ENCODE results near the gene HNRNPAB.
"Not testable (repeated sequence)": the region's sequence is repeated elsewhere in the genome, so short reads cannot be mapped to it uniquely, and the experiment has no call there.

The HNRNPAB gene

DNA sequence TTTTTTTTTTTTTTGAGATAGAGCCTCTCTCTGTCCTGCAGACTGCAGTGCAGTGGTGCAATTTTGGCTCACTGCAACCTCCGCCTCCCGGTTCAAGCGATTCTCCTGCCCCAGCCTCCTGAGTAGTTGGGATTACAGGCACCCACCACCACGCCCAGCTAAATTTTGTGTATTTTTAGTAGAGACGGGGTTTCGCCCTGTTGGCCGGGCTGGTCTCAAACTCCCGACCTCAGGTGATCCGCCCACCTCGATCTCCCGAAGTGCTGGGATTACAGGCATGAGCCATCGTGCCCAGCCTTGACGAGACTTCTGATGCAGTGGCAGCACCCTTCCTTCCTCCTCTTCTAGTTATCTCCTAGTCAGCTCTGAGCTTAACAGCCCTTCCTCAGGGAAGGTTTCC is 24.8 kb downstream of the HNRNPAB start:
- DNase-seq (ENCODE audit: low read depth in 2 of 3, low spot score in 2 of 3) = not testable (repeated sequence)

DNA sequence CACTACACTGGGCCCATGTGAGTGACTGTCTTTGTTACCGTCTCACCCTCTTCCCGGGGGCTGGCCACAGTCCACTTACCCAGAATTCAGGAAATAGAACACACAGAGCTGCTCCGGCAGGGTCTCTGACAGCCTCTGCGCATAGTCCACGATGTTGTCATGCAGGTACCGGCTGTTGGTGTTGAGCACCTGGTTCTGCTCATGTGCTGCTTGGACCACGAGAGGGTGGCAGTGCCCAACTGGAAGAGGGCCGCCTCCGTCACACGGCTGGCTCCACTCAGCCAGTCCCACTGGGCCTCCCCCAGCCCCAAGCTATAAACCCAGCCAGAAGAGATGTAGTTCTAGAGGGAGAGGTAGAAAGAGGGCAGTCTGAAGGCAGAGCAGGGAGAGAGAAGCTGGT is 25.5 kb downstream of the HNRNPAB start:
- no peak for DNase-seq (ENCODE audit: low read depth in 2 of 3, low spot score in 2 of 3)

DNA sequence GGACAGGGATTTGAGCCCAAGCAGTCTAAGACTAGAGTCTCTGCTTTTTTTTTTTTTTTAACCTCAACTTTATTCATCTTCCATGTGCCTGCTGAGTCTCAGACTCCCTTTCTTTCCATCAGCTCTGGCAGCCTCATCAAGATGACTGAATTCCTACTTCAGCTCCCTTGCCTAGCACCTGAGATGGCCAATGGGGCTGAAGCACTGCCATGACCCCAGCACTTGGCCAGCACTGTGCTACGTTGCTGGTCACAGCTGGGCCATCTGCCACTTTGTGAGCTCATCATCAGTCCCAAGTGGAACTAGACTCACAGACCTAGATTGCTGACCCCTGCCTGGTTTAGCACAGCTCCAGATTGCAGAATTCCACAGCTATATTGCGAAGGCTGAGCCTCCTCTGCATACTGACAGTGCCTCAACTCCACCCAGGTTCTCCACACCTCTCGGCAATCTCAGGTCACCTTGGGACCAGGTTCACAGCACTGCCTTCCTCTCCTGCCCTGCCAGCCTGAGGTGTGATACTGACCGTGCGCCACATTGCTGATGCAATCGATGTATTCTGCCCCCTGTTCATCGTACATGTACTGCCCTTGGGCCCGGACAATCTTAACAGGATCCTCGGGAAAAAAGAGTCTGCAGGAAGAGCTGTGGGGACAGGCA is 26.7 kb downstream of the HNRNPAB start:
- DNase-seq (ENCODE audit: low read depth in 2 of 3, low spot score in 2 of 3) = no peak

DNA sequence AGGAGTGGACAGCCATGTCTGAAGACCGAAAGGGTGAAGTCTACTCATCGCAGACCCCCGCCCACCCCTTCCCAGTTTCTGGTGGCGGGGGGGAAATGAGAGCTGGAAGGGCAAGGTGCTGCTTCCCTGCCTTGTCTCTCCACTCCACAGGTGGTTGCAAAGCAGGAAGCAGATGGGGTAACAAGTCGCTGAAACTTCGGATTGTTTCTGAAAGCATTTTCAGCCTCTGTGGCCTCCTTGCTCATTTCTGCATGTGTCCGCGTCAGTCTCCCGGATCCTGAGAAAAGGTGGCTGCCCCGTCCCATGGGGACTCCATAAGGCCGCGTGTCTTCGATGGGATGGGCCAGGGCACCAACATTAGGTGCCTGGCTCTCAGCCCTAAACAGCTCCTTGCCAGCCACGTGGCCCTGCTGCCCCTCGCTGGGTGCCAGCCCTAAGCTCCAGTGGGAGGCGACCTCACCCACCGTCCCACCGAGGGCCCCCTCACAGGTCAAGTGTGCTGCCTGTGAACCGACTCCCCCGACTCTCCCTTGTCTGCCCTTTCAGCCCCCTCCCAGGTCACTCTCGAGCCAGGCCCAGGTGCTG is 27.3 kb downstream of the HNRNPAB start:
- DNase-seq (ENCODE audit: low read depth in 2 of 3, low spot score in 2 of 3) = no peak

DNA sequence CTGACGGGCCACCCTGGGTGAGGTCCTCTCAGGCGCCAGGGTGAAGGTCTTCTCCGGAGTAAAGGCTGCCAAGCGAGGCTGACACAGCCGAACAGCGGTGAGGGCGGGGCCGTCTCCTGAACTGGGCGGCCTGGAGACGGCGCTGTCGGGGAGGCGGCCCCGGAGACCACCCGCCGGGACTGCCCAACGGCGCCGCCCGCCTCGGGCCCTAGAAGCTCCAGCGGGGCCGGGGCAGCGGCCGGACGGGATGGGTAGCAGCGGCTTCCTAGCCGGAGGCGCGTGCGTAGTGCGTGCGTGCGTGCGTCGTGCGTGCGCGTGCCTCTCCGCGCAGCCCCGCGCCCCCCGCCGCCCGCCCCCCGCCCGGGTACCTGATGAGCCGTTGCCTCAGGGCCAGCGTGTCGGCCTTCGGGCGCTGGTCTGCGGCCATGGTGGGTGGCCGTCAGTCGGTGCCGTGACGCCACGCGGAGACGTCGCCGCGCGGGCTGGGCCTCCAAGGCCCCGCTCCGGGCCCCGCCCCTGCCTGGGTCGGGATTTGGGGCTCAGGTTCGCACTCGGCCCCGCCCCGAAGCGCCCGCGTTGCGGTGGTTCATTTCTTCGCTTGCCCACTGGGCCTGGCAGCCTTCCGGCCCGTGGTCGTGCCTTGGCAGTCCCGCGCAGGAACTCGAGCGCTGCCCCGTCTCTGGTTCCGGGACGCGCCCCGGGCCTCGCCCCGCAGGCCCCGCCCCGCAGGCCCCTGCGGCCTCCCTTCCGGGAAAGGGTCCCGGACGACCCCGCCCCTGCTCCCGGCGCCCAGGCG is 28.0 kb downstream of the HNRNPAB start, which contains the start of gene PHYKPL:
Gene PHYKPL, minus strand, starts transcription at position 679 of the 796 bp plus-strand sequence. Its CDS starts 252 bp downstream, at position 427.
- DNase-seq (ENCODE audit: low read depth in 2 of 3, low spot score in 2 of 3) = peak in 1 of 3 experiments; percentile 51

DNA sequence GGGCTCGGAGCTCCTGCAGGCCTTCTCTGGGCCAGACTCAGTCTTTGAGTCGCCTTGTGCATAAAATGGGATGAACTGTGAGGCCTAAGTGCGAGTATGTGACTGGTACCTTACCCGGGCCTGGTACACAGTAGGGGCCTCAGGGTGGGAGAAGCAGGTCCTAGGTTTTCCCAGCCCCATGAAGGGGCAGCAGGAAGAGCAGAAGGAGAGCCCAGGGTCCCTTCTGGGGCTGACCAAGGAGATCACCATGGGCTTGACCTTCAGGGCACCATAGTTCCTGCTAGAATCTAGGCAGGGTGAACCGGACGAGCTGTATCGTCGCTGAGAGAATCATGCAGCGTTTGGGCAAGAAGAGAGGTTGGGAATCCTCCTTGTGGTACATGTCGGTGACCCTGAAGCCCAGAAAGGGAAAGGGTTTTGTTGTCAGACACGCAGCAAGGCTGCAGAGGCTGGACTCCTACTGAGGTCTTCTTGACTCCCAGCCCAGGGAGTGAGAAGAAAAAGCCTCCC is 28.6 kb downstream of the HNRNPAB start:
- DNase-seq (ENCODE audit: low read depth in 2 of 3, low spot score in 2 of 3) = no peak

DNA sequence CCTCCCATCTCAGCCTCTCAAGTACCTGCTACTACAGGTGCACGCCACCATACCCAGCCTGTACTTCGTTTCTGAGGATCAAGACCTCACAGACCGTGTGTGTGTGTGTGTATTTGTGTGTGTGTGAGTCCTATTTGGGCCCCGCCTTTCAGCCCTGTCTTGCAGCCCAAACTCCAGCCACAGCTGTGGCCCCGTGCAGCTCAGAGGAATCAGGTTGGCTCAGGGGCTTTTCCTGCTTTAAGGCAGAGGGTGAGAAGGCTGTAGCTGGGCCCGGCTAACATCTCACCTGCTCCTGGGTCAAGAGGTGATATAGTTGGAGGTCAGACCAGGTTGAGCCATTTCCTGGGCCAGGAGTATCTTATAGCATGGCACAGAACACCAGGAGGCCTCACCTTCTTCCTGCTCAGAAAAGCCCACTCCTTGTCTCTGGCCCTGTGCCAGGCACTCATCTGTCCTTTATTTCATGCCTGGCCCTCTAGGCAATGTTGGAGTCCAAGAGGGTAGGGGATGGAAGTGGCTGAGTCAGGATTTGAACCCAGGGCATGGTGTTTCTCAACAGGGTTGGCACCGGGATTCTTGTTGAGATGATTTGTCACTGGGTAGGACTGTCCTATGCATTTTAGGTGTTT is 29.9 kb downstream of the HNRNPAB start:
- DNase-seq (ENCODE audit: low read depth in 2 of 3, low spot score in 2 of 3) = no peak

DNA sequence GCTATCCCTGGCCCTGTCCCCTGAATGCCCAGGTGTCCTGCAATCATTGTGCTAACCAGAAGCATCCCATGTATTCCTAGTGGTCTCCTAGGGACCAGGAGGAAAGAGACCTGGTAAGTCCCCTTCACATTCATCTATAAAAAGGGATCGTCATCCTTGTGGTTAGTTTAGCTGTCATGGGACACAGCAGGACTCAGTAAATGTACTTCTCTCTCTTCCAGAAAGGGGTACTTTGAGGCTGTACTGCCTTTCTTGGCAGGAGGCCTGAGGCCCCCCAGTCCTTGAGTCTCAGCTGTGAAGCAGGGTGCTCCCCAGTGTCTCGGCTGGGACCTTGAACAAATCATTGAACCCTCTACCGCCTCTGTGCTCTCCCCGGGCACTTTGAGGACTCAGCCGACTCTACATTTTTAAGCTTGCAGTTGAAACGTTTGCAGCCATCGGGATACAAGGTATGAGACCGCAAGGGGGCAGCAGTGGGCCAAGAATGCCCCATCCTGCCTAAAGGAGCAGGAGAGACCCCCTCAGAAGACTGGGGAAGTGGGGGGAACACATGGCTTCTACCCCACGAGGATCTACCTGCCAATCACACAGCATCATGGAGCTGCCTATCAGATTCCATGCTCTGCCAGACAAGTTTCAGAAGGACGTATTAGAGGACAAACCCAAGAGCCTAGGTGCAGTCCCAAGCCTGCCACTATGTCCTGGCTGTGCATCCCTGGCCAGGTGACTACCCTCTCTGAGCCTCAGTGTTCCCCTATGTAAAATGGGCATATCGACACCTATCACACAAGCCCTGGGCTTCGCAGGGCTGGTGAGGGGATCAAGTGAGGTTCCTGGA is 30.6 kb downstream of the HNRNPAB start:
- peak; percentile 53 to 85 (median 84) for DNase-seq (ENCODE audit: low read depth in 2 of 3, low spot score in 2 of 3)

DNA sequence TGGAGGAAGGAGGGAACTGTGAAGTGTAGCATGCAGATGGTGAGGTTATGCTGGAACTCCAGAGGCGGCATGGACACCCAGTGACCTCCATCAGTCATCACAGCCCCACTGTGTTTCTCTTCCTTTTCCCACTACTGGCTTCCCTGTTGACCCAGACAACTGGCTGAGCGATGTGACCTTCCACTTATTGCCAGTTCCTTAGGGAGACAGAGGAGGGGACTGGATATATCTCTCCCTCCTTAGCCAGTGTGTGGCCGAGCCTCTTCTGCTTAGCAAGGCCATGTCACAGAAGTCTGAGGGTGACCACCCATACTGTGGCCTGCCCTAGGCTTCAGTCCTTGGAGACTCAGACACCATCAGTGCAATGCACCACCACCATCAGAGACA is 31.2 kb downstream of the HNRNPAB start:
- no peak for DNase-seq (ENCODE audit: low read depth in 2 of 3, low spot score in 2 of 3)

DNA sequence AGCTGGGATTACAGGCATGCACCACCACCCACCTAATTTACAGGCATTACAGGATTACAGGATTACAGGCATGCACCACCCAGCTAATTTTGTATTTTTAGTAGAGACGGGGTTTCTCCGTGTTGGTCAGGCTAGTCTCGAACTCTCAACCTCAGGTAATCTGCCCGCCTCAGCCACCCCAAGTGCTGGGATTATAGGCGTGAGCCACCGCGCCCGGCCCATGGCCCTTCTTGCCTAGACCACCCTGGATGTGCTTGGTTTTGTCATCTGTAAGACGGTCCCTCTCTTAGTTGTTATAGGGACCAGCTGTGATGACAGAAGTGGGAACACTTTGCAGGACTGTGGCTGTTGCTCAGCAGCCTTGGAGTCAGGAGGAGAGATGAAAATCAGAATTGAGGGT is 31.8 kb downstream of the HNRNPAB start:
- DNase-seq (ENCODE audit: low read depth in 2 of 3, low spot score in 2 of 3) = no peak

DNA sequence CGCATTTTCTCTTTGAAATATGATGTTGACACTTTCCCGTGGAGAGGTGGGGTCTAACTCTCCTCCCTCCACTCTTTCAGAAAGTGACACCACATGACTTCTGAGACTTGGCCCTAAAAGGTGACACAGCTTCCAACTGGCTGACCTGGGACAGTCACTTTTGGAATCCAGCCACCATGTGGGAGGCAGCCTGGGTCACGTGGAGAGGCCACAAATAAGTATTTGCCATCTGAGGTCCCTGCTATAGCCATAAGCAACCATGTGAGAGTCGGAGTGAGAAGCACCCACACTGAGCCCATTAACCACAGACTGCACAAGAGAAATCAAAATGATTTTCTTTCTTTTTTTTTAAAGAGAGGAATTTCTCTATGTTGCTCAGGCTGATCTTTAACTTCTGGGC is 32.3 kb downstream of the HNRNPAB start:
- no peak for DNase-seq (ENCODE audit: low read depth in 2 of 3, low spot score in 2 of 3)

DNA sequence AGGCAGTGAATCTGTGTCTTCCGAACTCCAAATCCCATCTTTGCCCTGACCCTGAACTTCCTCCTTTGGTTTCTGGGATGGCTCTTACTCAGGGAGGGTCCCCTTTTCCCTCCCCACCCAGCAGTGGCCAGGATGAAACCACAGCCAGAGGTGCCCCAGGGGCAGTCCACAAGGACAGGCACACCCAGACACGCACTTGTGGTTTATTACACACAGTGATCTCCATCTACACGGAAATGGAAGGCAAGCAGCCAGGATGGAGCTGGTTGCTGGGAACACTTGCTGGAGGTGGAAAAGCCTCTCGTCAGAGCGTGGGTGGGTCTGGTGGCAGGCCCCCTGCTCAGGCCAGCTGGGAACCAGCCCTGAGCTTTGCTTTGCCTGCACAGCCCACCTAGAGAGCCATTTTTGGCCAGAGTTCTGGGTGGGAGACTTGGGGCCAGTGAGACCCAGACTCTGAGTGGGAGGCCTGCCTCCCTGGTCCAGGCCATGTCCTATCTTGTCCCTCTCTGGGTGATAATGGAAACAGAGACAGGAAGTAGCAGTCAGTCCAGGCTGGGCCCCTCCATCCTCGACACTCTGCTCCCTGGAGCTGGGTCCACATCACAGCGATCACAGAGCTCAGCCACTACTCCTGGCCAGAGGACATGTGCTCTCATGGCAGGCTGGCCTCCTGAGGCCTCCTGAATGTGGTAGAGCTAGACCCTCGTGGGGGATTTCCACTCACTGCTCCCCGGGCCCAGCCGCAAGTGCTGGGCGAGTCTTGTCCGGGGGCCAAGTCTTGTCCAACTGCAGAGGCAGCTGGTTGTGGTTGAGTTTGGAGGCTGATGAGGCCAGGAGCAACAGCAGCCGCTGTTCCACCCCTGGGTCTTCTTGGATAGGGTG is 33.3 kb downstream of the HNRNPAB start:
- DNase-seq (ENCODE audit: low read depth in 2 of 3, low spot score in 2 of 3) = no peak

DNA sequence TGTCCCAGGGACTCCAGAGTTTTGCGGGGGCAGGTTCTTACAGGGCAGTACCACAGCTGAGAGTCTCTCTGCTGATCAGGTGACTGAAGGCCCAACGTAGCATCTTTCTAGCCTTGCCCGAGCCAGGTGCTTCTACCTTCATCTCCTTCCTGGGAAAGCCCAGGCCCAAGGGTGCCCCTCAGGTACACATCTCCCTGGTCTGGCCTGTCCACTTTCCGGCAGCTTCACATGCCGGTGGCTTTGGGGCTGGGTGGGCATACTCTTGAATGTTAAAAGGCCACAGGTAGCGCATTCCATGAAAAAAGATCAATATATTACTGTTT is 33.9 kb downstream of the HNRNPAB start:
- DNase-seq (ENCODE audit: low read depth in 2 of 3, low spot score in 2 of 3) = no peak

DNA sequence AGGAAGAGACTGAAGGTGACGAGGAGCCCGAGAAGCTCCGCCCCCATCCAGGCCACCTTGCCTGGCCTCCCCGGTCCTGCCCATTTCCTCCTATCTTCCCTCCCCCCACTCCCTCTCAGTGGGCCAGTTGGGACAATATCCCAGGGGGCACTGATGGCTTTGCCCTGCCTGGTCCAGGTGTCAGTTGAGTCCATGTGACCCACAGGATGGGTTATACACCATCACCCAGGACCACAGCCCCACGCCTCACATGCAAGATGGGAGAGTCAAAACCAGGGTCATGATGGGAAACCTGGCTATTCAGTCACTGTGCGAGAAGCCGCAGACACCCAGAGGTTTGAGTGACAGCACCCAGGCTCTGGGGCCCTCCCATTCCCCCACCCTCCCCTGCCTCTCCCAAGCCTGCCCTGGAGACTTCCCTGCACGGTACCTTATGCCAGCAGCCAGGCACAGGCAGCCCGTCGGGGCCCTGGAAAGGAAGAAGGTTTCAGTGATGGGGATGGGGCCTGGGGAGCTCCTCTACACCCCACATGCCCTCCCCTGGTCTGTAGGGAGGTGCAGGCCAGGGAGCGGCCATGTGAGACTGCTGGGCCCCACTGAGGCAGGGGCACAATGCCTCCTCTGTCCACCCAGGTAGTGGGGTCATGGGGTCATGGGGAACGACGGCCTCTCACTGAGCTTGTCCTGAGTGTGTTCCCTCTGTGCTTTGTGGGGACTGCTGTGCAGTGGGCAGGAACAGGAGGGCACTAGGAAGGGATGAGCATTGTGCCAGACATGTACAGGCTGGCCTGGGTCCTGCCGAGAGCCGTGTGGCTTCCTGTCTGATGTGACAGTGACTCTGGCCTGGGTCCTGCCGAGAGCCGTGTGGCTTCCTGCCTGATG is 34.6 kb downstream of the HNRNPAB start:
- DNase-seq (ENCODE audit: low read depth in 2 of 3, low spot score in 2 of 3) = no peak

DNA sequence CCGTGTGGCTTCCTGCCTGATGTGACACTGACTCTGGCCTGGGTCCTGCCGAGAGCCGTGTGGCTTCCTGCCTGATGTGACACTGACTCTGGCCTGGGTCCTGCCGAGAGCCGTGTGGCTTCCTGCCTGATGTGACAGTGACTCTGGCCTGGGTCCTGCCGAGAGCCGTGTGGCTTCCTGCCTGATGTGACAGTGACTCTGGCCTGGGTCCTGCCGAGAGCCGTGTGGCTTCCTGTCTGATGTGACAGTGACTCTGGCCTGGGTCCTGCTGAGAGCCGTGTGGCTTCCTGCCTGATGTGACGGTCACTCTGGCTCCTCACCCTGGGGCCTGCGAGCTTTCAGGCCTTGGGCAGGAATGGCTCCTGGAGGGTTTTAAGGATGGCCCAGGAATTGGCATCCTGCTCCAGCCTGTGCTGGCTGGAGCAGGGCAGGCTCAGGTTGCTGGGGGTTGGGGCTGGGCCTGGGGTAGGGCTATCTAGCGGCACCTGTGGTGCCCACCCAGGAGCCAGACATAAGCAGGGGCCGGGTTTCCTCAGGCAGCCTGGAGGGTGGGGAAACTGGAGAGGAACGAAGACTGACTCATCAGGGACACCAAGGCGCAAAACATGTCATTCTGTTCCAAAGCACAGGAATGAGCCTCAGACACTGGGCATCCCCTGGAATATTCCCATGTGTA is 35.4 kb downstream of the HNRNPAB start:
- DNase-seq (ENCODE audit: low read depth in 2 of 3, low spot score in 2 of 3) = not testable (repeated sequence)

DNA sequence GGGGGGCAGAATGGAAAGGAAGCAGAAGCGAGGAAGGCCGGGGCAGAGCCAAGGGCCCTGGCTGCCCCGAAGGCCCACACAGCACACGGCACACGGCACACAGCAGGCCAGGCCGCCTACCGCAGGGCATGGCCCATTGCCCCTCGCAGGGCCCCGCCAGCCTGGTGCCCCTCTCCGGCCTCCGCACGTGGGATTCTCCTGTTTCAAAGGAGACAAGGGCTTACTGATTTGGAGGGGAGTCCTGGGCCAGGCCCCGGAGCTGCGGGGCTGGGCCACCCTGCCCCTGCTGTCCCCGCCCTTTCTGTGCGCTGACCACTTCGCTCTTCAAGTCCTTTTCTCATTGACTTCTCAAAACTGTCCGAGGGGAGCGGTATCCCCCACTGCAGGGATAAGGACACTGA is 36.0 kb downstream of the HNRNPAB start:
- no peak for DNase-seq (ENCODE audit: low read depth in 2 of 3, low spot score in 2 of 3)

DNA sequence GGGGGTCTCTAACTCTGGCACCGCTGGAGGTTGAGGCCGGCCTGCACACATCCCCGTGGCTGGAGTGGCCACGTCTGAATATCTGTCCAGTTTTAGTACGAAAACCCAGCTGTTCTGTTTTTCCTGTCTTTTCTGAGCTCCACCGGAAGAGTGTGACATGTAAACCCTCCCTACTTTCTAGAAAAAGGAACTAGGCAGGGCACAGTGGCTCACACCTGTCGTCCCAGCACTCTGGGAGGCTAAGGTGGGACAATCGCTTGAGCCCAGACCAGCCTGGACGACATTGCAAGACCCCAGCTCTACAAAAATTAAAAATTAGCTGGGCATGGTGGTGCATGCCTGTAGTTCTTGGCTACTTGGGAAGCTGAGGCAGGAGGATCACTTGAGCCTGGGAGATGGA is 36.4 kb downstream of the HNRNPAB start:
- DNase-seq (ENCODE audit: low read depth in 2 of 3, low spot score in 2 of 3) = no peak

DNA sequence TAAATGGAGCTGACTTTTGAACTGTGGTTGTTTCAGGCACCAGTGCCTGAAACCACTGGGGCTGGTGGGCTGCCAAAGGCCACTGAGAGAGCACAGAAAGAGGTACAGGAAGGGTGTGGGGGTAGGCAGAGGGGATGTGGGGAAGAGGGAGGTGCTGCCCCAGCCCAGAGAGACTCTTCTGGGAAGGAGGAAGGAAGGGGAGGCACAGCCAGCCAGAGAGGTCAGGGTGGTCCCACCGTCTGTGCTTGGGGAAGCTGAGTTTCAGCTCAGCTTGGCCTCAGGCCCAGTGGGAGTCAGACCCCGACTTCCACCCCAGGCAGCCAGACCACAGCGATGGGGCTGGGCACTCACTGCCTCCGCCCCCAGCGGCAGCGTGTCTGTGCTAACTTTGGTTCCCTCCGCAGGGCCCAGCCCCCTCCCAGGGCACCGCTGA is 36.9 kb downstream of the HNRNPAB start:
- DNase-seq (ENCODE audit: low read depth in 2 of 3, low spot score in 2 of 3) = no peak

All from activated CD8-positive, alpha-beta memory T cell treated with anti-CD3 and anti-CD28 coated beads for 48 hours (primary cell).